Neural cell (in vitro differentiated cells): Measurements from ENCODE around the gene DERL3. TPM values are rescaled to one million over a fixed set of nuclear protein-coding genes. Genes with fewer than 3 reads are reported as not detected.

Source experiments
- H2AFZ ChIP-seq: fragments of 200-600, 300-800 bp; sonication (generic), shearing (Covaris generic); 2 replicates; pipeline ENCODE4 v1.6.0; 2014; ENCODE audit warnings: low read depth, mild to moderate bottlenecking, antibody characterized with exemption, low read length, moderate library complexity
- H3F3A ChIP-seq: fragments of 200-600 bp; shearing (Covaris generic); 2 replicates; pipeline ENCODE4 v1.6.1; 2016; ENCODE audit warnings: mild to moderate bottlenecking, moderate library complexity, mixed read lengths, antibody characterized with exemption, low read length; ENCODE audit not compliant: insufficient read depth, poor library complexity, severe bottlenecking
- H3K27ac ChIP-seq: fragments of 200-600, 300-800 bp; sonication (generic), shearing (Covaris generic); 2 replicates; pipeline ENCODE4 v1.5.1; 2014; ENCODE audit warnings: mild to moderate bottlenecking, low read length, moderate library complexity
- H3K27me3 ChIP-seq: fragments of 300-800, 200-600 bp; sonication (generic), shearing (Covaris generic); 2 replicates; pipeline ENCODE4 v1.6.0; 2014; ENCODE audit warnings: mild to moderate bottlenecking, low read depth, low read length, moderate library complexity; ENCODE audit not compliant: insufficient read depth
- H3K36me3 ChIP-seq: fragments of 300-800, 200-600 bp; sonication (generic), shearing (Covaris generic); 2 replicates; pipeline ENCODE4 v1.5.1; 2014; ENCODE audit warnings: mild to moderate bottlenecking, antibody characterized with exemption, low read length, moderate library complexity; ENCODE audit not compliant: insufficient read depth
- H3K4me2 ChIP-seq: fragments of 300-800, 200-600 bp; sonication (generic), shearing (Covaris generic); 2 replicates; pipeline ENCODE4 v1.6.0; 2014; ENCODE audit warnings: mild to moderate bottlenecking, low read length
- H3K4me3 ChIP-seq: fragments of 300-800, 200-600 bp; sonication (generic), shearing (Covaris generic); 2 replicates; pipeline ENCODE4 v1.5.1; 2014; ENCODE audit warnings: mild to moderate bottlenecking, low read length, moderate library complexity
- H3K79me2 ChIP-seq: fragments of 200-600 bp; shearing (Covaris generic); replicated peaks from 2 replicates; pipeline ENCODE4 v1.6.0; 2014; ENCODE audit warnings: mild to moderate bottlenecking, low read length, moderate library complexity; ENCODE audit not compliant: insufficient read depth
- H3K9ac ChIP-seq: fragments of 300-800, 200-600 bp; sonication (generic), shearing (Covaris generic); 2 replicates; pipeline ENCODE4 v1.6.1; 2016; ENCODE audit warnings: mild to moderate bottlenecking, low read length, mixed read lengths
- H3K9me2 ChIP-seq: fragments of 200-600 bp; shearing (Covaris generic); 2 replicates; pipeline ENCODE4 v1.6.1; 2016; ENCODE audit warnings: mild to moderate bottlenecking, low read length, mixed read lengths; ENCODE audit not compliant: insufficient read depth
- H3K9me3 ChIP-seq: fragments of 200-600, 300-800 bp; sonication (generic), shearing (Covaris generic); 2 replicates; pipeline ENCODE4 v1.6.1; 2016; ENCODE audit warnings: mild to moderate bottlenecking, mixed run types, low read length, moderate library complexity, mixed read lengths
- H4K20me1 ChIP-seq: fragments of 200-600 bp; shearing (Covaris generic); 2 replicates; pipeline ENCODE4 v1.6.1; 2016; ENCODE audit warnings: mild to moderate bottlenecking, mixed run types; ENCODE audit not compliant: insufficient read depth
- EP300 ChIP-seq: fragments of 450-650 bp; conservative IDR thresholded peaks from 2 replicates; pipeline ENCODE4 v1.6.1; 2014; ENCODE audit warnings: antibody characterized with exemption, mild to moderate bottlenecking, moderate library complexity; ENCODE audit not compliant: poor library complexity, severe bottlenecking
- EZH2 ChIP-seq: fragments of 200-600, 300-800 bp; shearing (Covaris generic), sonication (generic); IDR thresholded peaks from 2 replicates; pipeline ENCODE4 v1.6.1; 2014; ENCODE audit warnings: antibody characterized with exemption, low read length, borderline replicate concordance, mild to moderate bottlenecking; ENCODE audit not compliant: insufficient read depth, poor library complexity, severe bottlenecking
- MXI1 ChIP-seq: fragments of 450-650 bp; conservative IDR thresholded peaks from 2 replicates; pipeline ENCODE4 v1.6.1; 2014; ENCODE audit warnings: antibody characterized with exemption, mild to moderate bottlenecking; ENCODE audit not compliant: poor library complexity, severe bottlenecking
- POLR2AphosphoS5 ChIP-seq: IDR thresholded peaks from 2 replicates; pipeline ENCODE4 v1.6.1; 2012
- RAD21 ChIP-seq: fragments of 450-650 bp; conservative IDR thresholded peaks from 2 replicates; pipeline ENCODE4 v1.6.1; 2014; ENCODE audit warnings: antibody characterized with exemption, mild to moderate bottlenecking, moderate library complexity
- SMC3 ChIP-seq: fragments of 450-650 bp; conservative IDR thresholded peaks from 2 replicates; pipeline ENCODE4 v1.6.1; 2014; ENCODE audit warnings: antibody characterized with exemption, mild to moderate bottlenecking, moderate library complexity; ENCODE audit not compliant: poor library complexity
- TAF1 ChIP-seq: IDR thresholded peaks from 2 replicates; pipeline ENCODE4 v1.6.1; 2012; ENCODE audit warnings: low read depth
- polyA plus RNA-seq: library from polyadenylated mRNA; depleted of rRNA; stranded (reverse); fragments of >200 nt; gene quantifications from 2 replicates; pipeline ENCODE4 v1.2.3, GENCODE V29; 2014
- TF ChIP-seq, protein P1 (sequence below): fragments of 450-650 bp; IDR thresholded peaks from 2 replicates; pipeline ENCODE4 v1.5.1; 2014; ENCODE audit warnings: antibody characterized with exemption, mild to moderate bottlenecking, moderate library complexity; ENCODE audit not compliant: poor library complexity, severe bottlenecking
- TF ChIP-seq, protein P2 (sequence below): IDR thresholded peaks from 2 replicates; pipeline ENCODE4 v1.6.1; 2012; ENCODE audit warnings: borderline replicate concordance

DERL3 gene
- polyA plus RNA-seq, 1 donor from 2014 or later = 0.84 TPM

DNA sequence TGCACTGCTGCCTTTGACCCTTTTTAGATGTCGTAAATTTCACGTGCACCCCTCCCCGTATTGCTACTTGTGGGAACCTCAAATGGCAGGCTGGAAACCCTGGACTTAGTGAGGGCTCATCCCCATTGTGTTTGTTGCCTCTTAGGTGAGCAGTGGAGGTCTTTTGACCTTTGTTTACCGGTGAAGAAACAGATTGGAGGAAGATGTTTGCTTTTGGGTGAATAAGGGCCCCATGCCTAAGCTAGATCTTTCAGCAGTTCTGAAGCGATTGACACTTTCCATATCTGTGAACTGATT lies 51.3 kb downstream of the DERL3 start:
- H4K20me1 ChIP-seq = peaks cover 5% of the 10 kb centered on the region
- peaks cover 47% of the 10 kb centered on the region for H3K79me2 ChIP-seq
- H3K27ac ChIP-seq = peak overlapping the region; percentile 99

DNA sequence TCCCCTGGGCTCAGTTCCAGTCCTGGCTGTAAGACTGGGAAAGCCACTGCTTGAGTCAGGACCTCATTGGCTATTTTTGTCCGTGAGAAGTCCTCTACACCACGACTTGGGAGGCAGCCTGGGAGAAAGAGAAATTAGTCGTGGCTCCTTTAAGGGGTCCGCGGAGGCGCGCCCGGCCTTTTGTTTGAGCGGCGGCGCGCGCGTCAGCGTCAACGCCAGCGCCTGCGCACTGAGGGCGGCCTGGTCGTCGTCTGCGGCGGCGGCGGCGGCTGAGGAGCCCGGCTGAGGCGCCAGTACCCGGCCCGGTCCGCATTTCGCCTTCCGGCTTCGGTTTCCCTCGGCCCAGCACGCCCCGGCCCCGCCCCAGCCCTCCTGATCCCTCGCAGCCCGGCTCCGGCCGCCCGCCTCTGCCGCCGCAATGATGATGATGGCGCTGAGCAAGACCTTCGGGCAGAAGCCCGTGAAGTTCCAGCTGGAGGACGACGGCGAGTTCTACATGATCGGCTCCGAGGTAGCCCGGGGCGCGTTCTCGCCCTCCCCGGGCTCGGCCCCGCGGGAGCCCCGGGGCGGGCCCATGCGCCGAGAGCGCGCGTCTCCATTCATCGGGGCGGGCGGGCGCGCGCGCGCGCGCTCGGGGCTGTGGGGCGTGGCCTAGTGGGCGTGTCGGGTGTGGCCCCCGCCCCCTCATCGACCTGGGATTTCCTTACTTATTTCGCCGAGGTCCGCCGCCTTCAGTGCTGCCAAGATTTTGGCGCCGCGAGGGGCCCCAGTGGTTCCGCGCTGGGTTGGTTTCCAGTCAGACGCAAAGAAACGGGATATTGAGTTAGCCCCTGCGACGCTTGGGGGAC lies 51.8 kb downstream of the DERL3 start, which contains the start of gene SMARCB1:
SMARCB1 (plus strand) TSS at position 215 of the 848 bp plus-strand sequence; CDS start at position 419, 204 bp downstream.
- Histone ChIP-seq H2AFZ (peak within 1 kb of the TSS; percentile 92), H3K36me3 (no peaks in the 10 kb centered on the region), H3K27ac (peak within 1 kb of the TSS; percentile 99), H3K9ac (peak within 1 kb of the TSS; percentile 100), H4K20me1 (peaks cover 3% of the 10 kb centered on the region), H3K4me2 (peak within 1 kb of the TSS; percentile 81), H3K79me2 (peaks cover 46% of the 10 kb centered on the region), H3K27me3 (no peaks in the 10 kb centered on the region), H3K4me3 (peak within 1 kb of the TSS; percentile 83), H3F3A (no peaks in the 10 kb centered on the region), H3K9me2 (no peaks in the 10 kb centered on the region), H3K9me3 (no peaks in the 10 kb centered on the region)
- no peak for TF ChIP-seq MXI1
- peak; percentile 95 for TF ChIP-seq POLR2AphosphoS5
- TF ChIP-seq, protein P1, sequence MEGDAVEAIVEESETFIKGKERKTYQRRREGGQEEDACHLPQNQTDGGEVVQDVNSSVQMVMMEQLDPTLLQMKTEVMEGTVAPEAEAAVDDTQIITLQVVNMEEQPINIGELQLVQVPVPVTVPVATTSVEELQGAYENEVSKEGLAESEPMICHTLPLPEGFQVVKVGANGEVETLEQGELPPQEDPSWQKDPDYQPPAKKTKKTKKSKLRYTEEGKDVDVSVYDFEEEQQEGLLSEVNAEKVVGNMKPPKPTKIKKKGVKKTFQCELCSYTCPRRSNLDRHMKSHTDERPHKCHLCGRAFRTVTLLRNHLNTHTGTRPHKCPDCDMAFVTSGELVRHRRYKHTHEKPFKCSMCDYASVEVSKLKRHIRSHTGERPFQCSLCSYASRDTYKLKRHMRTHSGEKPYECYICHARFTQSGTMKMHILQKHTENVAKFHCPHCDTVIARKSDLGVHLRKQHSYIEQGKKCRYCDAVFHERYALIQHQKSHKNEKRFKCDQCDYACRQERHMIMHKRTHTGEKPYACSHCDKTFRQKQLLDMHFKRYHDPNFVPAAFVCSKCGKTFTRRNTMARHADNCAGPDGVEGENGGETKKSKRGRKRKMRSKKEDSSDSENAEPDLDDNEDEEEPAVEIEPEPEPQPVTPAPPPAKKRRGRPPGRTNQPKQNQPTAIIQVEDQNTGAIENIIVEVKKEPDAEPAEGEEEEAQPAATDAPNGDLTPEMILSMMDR = no peak
- TF ChIP-seq, protein P2, sequence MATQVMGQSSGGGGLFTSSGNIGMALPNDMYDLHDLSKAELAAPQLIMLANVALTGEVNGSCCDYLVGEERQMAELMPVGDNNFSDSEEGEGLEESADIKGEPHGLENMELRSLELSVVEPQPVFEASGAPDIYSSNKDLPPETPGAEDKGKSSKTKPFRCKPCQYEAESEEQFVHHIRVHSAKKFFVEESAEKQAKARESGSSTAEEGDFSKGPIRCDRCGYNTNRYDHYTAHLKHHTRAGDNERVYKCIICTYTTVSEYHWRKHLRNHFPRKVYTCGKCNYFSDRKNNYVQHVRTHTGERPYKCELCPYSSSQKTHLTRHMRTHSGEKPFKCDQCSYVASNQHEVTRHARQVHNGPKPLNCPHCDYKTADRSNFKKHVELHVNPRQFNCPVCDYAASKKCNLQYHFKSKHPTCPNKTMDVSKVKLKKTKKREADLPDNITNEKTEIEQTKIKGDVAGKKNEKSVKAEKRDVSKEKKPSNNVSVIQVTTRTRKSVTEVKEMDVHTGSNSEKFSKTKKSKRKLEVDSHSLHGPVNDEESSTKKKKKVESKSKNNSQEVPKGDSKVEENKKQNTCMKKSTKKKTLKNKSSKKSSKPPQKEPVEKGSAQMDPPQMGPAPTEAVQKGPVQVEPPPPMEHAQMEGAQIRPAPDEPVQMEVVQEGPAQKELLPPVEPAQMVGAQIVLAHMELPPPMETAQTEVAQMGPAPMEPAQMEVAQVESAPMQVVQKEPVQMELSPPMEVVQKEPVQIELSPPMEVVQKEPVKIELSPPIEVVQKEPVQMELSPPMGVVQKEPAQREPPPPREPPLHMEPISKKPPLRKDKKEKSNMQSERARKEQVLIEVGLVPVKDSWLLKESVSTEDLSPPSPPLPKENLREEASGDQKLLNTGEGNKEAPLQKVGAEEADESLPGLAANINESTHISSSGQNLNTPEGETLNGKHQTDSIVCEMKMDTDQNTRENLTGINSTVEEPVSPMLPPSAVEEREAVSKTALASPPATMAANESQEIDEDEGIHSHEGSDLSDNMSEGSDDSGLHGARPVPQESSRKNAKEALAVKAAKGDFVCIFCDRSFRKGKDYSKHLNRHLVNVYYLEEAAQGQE = peak; percentile 72
- peak; percentile 46 for TF ChIP-seq SMC3
- peak; percentile 59 for TF ChIP-seq EP300
- TF ChIP-seq RAD21 = peak; percentile 45
- TF ChIP-seq EZH2 = no peak
- peak; percentile 33 for TF ChIP-seq TAF1

More for the DNA sequence above, 51.3 kb downstream of the DERL3 start:
- Histone ChIP-seq H3K36me3 (no peaks in the 10 kb centered on the region), H3K4me3 (peak overlapping the region; percentile 83), H3K9me3 (no peaks in the 10 kb centered on the region), H3K9ac (peak overlapping the region; percentile 100), H3K4me2 (peak overlapping the region; percentile 77), H2AFZ (peak overlapping the region; percentile 35), H3K9me2 (no peaks in the 10 kb centered on the region), H3K27me3 (no peaks in the 10 kb centered on the region), H3F3A (no peaks in the 10 kb centered on the region)
- TF ChIP-seq EZH2 (no peak), POLR2AphosphoS5 (no peak), TAF1 (no peak), EP300 (no peak), MXI1 (no peak), SMC3 (no peak), RAD21 (no peak)
- TF ChIP-seq, protein P1 = no peak
- TF ChIP-seq, protein P2 = no peak
